AG08395 (cell line): ENCODE measurements around the gene RAD23B.
"Not testable (repeated sequence)": the region's sequence is repeated elsewhere in the genome, so short reads cannot be mapped to it uniquely, and the experiment has no call there.

Experiments
- DNase-seq: peaks from one replicate; pipeline ENCODE4 v3.0.0; 2012; ENCODE audit warnings: mixed read lengths, low spot score

The RAD23B gene

DNA sequence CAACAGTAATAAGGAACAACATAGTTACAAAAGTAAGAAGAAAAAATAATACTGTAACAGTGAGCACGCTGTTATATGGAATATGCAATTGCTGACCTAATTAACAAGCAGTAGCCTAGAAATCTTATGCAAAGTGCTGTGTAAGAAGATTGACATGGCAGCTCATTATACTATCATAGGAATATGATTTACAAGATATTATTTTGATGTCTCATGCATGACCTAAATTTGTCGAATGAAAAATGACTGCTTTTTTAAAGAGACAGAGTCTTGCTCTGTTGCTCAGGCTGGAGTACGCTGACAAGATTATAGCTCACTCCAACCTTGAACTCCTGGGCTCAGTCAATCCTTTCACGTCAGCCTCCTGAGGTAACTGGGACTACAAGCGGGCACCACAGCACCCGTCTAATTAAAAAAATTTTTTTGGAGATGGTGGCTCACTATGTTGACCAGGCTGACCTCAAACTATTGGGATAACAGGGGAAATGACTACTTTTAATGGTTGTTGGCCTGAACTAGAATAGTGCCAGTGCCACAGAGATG, 10.5 kb downstream of the RAD23B start:
- no peak for DNase-seq

GRCh38 chr9:107294756-107295155, 11.7 kb downstream of the RAD23B start:
- DNase-seq = no peak

DNA sequence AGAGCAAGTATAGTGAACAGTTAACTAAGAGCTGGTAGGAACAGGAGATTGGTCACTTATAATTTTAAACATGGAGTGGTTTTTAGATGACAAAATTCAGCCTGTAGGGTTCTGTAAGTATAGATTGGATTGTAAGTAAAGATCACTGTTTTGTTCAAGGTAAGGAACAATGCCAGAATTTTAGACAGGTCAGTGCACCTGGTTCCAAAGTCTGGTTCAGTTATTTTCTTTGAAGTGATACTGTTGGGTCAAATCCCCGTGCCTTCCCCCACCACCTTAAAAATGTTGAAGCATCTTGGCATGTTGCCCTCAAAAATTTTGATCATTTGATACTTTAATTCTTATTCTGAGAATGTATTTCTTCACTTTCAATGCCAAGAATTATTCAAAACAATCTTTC, 12.9 kb downstream of the RAD23B start:
- no peak for DNase-seq

GRCh38 chr9:107296592-107296991, 13.5 kb downstream of the RAD23B start:
- not testable (repeated sequence) for DNase-seq

DNA sequence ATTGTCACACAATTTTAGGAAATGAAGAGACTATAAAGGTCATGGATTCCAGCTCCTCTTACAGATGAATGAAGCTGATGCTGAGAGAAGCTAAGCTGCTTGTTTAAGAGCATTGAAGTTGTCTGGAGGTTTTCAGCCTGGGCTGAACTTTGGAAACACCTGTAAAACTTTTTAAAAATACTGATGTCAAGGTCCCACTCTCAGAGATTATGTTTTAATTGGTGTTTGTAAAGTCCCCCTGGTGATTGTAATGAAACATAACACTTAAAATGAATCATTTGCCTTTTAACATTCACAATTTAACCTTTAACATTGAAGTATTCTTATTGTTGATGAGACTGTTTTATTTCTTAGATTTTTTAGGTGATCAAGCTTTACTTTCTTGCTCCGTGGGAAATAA, 16.4 kb downstream of the RAD23B start:
- no peak for DNase-seq

GRCh38 chr9:107306308-107306707, 23.2 kb downstream of the RAD23B start:
- DNase-seq = no peak

DNA sequence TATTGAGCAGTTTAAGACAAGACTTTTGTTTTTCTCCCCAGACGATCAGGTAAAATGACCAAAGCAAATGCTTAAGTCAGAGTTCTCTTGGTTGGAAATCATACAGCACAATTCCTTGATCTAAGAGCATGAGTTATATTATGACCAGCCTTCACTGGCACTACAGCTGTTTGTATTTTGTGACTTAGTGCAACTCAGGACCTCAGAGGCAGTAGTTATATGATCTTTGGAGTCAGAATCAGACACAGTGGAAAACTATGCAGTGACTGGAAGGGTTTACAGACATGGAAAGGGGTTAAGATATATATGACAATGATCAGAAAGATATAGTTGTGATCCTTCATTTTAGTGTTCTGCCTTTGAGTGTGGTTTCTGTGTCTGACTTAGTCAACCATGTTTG, 24.3 kb downstream of the RAD23B start:
- no peak for DNase-seq

DNA sequence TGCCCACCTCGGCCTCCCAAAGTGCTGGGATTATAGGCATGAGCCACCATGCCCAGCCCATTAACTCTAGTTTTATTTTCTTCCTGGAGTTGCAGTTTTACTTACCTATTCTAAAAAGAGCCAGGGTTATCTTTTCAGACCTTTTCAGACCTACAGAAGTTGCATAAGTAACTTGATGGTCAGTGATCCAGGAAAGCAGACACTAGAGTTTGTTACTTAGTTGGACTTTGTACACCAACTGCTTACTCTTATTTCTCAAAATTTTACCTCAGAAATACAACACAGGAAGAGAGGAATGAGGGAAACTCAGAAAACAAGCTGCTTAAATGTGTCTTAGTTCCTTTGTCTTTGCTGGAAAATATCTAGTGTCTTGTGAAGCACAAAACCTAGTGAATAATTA, 25.4 kb downstream of the RAD23B start:
- DNase-seq = no peak

- DNase-seq = no peak
These were observed 26.2 kb downstream of the RAD23B start for GRCh38 chr9:107309271-107309670.

GRCh38 chr9:107312376-107313050, 29.4 kb downstream of the RAD23B start:
- DNase-seq = peak; percentile 74

DNA sequence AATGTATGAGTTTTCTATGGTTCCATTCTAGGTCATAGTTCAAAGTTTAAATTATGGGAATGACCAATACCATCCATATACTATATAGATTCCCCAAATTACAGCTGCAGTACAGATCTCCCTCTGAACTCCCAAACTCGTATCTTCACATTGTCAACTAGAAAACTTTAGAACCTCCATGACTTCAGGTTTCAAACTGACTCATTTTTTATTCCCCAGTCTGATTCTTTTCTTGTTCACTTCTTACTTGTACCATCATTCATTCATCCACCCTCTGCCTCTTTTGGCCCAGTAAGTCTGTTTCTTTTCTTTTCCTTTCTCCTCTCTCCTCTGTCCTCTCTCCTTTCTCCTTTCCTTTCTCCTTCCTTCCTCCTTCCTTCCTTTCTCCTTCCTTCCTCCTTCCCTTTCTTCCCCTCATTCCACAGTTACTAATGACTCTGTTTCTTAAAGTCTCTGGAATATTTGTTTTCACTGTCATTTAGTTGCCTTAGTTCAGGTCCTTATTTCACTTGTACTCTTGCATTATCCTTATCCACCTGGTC, 30.5 kb downstream of the RAD23B start:
- no peak for DNase-seq

- no peak for DNase-seq
These were observed 31.7 kb downstream of the RAD23B start for GRCh38 chr9:107314763-107315162.

- no peak for DNase-seq
These were observed 33.9 kb downstream of the RAD23B start for GRCh38 chr9:107316795-107317661.

- DNase-seq = no peak
These were observed 39.6 kb downstream of the RAD23B start for GRCh38 chr9:107322643-107323042.

- no peak for DNase-seq
These were observed 40.9 kb downstream of the RAD23B start for GRCh38 chr9:107323836-107324585.

DNA sequence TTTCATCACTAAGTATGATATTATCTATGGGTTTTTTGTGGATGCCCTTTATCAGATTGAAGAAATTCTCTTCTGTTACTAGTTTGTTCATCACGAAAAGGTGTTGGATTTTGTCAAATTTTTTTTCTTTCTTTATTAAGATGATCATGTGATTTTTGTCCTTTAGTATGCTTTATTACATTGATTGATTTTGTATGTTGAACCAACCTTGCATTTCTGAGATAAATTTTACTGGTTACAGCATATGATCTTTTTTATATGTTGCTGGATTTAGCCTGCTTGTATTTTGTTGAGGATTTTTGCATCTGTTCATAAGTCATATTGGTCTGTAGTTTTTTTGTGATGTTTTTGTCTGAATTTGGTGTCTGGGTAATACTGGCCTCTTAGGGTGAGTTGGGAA, 42.8 kb downstream of the RAD23B start:
- DNase-seq = no peak

DNA sequence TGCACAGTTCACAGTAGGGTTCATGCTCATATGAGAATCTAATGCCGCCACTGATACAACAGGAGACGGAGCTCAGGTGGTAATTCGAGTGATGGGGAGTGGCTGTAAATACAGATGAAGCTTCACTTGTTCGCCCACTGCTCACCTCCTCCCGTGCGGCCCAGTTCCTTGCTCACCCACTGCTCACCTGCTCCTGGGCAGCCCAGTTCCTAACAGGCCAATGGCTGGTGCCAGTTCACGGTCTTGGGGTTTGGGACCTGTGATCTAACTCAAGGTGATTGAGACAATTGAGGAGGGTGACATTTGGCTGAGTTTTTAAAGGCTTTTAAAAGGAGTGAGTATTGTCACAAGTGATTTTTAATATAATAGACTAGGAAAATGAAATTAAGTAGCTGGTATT, 45.4 kb downstream of the RAD23B start:
- no peak for DNase-seq

- no peak for DNase-seq
These were observed 47.3 kb downstream of the RAD23B start for GRCh38 chr9:107330420-107330819.

GRCh38 chr9:107332883-107333282, 49.8 kb downstream of the RAD23B start:
- no peak for DNase-seq

DNA sequence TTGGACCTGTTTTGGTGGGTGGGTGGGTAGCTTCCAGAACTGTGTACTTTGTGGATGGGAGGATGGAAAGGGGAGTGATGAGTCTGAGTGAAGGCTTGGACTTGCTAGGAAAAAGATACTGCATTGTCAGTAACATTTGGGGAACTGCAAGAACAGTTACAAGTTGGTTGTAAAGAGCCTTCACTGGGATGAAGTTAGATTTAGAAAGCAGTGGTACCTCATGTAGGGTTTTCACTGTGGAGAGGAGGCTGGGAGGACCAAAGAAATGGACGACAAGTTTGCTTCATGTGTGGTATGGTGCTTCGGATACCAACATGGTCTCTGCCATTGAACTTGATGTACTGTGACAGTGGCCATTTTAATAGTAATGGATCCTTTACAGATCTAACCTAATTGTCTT, 50.3 kb downstream of the RAD23B start:
- no peak for DNase-seq

DNA sequence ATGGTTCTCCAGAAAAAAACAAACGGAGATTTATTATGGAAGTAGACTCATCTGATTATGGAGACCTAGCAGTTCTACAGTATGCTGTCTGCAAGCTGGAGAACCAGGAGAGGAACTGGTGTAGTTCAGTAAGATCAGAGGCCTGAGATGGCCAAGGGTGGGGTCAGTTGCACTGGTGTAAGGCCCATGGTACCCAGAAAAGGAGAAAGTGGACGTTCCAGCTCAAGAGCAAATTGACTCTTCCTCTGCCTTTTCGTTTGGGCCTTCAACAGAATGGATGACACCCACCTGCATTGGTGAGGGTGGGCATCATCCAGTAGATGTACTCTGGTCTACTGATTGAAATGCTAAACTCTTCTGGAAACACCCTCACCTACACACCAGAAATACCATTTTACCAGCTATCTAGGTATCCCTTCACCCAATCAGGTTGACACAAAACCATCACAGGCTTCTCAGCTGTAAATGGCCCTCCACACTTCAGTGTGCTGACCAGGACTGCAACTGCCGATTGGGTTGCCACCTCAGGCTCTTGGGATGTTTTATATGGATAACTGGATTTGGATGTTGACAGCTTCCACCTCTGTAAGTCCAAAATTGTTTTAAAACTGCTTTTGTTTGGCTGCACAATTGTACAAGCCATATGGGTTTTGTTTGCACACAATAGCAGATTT, 51.2 kb downstream of the RAD23B start:
- DNase-seq = no peak

DNA sequence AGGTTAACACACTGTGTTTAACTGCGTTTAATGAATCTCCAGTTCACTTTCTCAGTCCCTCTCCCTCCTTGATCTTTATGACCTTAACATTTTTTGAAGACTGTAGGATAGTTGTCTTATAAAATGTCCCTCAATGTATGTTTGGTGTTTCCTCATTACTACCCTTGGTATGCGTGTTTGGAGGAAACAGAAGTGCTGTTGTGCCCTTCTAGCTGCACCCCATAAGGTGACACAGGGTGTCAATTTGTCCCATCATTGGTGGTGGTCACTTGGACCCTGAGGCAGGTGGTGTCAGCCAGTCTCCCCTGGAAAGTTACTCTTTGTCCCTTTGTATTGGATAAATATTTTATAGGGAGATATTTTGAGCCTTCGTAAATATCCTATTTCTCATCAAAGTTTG, 52.3 kb downstream of the RAD23B start:
- no peak for DNase-seq
